HEK293 (cell line): ENCODE results near the gene AIRE.

Source experiments
- CTCF ChIA-PET: fragments of 350-600 bp; formaldehyde crosslinking; extraction: SDS; loops from one replicate; lab custom pipeline; 2021; ENCODE audit warnings: antibody characterized with exemption; lab: Yijun Ruan, JAX
- POLR2A ChIA-PET: fragments of 300-600 bp; formaldehyde crosslinking; extraction: SDS; loops from one replicate; lab custom pipeline; 2020; ENCODE audit warnings: antibody characterized with exemption, inconsistent platforms; lab: Yijun Ruan, JAX
- H3K27ac ChIP-seq: fragments of 200-500 bp; sonication (Bioruptor generic); 2 replicates; pipeline ENCODE4 v1.5.1; 2014; ENCODE audit warnings: low read depth, low read length, control low read depth, inconsistent platforms; ENCODE audit errors: extremely low read depth
- H3K36me3 ChIP-seq, 2 experiments: fragments of 200-500 bp in 1 of 2; sonication (Bioruptor generic) in 1 of 2; 1 replicate in 1 of 2; 2 replicates in 1 of 2; pipeline ENCODE4 v1.5.1; 2014 to 2017; ENCODE audit warnings: inconsistent platforms in 2 of 2, low read length in 2 of 2; ENCODE audit not compliant: control insufficient read depth in 2 of 2, insufficient read depth in 1 of 2
- H3K4me1 ChIP-seq: fragments of 200-500 bp; sonication (Bioruptor generic); 2 replicates; pipeline ENCODE4 v1.5.1; 2014; ENCODE audit warnings: mild to moderate bottlenecking, low read length, inconsistent platforms; ENCODE audit not compliant: control insufficient read depth, insufficient read depth
- H3K4me3 ChIP-seq: 2 replicates; pipeline ENCODE4 v1.5.1; 2011; ENCODE audit warnings: low read depth, mild to moderate bottlenecking, control low read depth, low read length, moderate library complexity
- H3K9me3 ChIP-seq: fragments of 200-500 bp; sonication (Bioruptor generic); 2 replicates; pipeline ENCODE4 v1.5.1; 2014; ENCODE audit warnings: low read depth, low read length, inconsistent platforms; ENCODE audit not compliant: control insufficient read depth, insufficient read depth
- BCL11A ChIP-seq: fragments of 450-650 bp; formaldehyde crosslinking; IDR thresholded peaks from 2 replicates; pipeline ENCODE4 v1.5.1; 2016; ENCODE audit warnings: low read depth, missing biosample characterization, missing genetic modification characterization
- BCL11B ChIP-seq: fragments of 450-650 bp; formaldehyde crosslinking; IDR thresholded peaks from 2 replicates; pipeline ENCODE4 v1.5.1; 2016; ENCODE audit warnings: low read depth, missing biosample characterization, missing genetic modification characterization
- EGR2 ChIP-seq: fragments of 450-650 bp; formaldehyde crosslinking; IDR thresholded peaks from 2 replicates; pipeline ENCODE4 v1.5.1; 2016; ENCODE audit warnings: low read depth, missing biosample characterization, missing genetic modification characterization
- GLIS1 ChIP-seq: fragments of 450-650 bp; formaldehyde crosslinking; IDR thresholded peaks from 2 replicates; pipeline ENCODE4 v1.5.1; 2016; ENCODE audit warnings: missing biosample characterization, missing genetic modification characterization
- KLF1 ChIP-seq: fragments of 450-650 bp; formaldehyde crosslinking; IDR thresholded peaks from 2 replicates; pipeline ENCODE4 v1.5.1; 2016; ENCODE audit warnings: missing biosample characterization, missing genetic modification characterization
- SP3 ChIP-seq: fragments of 450-650 bp; formaldehyde crosslinking; IDR thresholded peaks from 2 replicates; pipeline ENCODE4 v1.5.1; 2016; ENCODE audit warnings: missing biosample characterization, missing genetic modification characterization
- ZBTB17 ChIP-seq: fragments of 450-650 bp; formaldehyde crosslinking; IDR thresholded peaks from 2 replicates; pipeline ENCODE4 v1.5.1; 2016; ENCODE audit warnings: missing biosample characterization, missing genetic modification characterization
- ZBTB20 ChIP-seq: fragments of 450-650 bp; formaldehyde crosslinking; IDR thresholded peaks from 2 replicates; pipeline ENCODE4 v1.5.1; 2016; ENCODE audit warnings: missing biosample characterization, missing genetic modification characterization
- ZFHX2 ChIP-seq: fragments of 450-650 bp; formaldehyde crosslinking; conservative IDR thresholded peaks from 2 replicates; pipeline ENCODE4 v1.5.1; 2016; ENCODE audit warnings: missing biosample characterization, missing genetic modification characterization
- ZIC2 ChIP-seq: fragments of 450-650 bp; formaldehyde crosslinking; IDR thresholded peaks from 2 replicates; pipeline ENCODE4 v1.5.1; 2016; ENCODE audit warnings: missing biosample characterization, missing genetic modification characterization
- ZNF18 ChIP-seq: fragments of 450-650 bp; formaldehyde crosslinking; IDR thresholded peaks from 2 replicates; pipeline ENCODE4 v1.5.1; 2016; ENCODE audit warnings: missing biosample characterization, missing genetic modification characterization
- ZNF24 ChIP-seq: fragments of 450-650 bp; formaldehyde crosslinking; IDR thresholded peaks from 2 replicates; pipeline ENCODE4 v1.5.1; 2016; ENCODE audit warnings: missing biosample characterization, missing genetic modification characterization
- ZNF274 ChIP-seq, 2 experiments: fragments of 200-500 bp in 1 of 2; fragments of 450-650 bp in 1 of 2; sonication (Bioruptor generic) in 1 of 2; formaldehyde crosslinking in 1 of 2; IDR thresholded peaks; 2 replicates each; pipeline versions ENCODE4 v1.5.1 to v1.6.1; 2014 to 2016; ENCODE audit warnings: borderline replicate concordance in 1 of 2, inconsistent platforms in 1 of 2, low read length in 1 of 2, missing biosample characterization in 1 of 2, missing genetic modification characterization in 1 of 2
- ZNF37A ChIP-seq: fragments of 450-650 bp; IDR thresholded peaks from 2 replicates; pipeline ENCODE4 v1.5.1; 2018; ENCODE audit warnings: missing biosample characterization, missing genetic modification characterization
- ZNF426 ChIP-seq: fragments of 450-650 bp; formaldehyde crosslinking; IDR thresholded peaks from 2 replicates; pipeline ENCODE4 v1.5.1; 2017; ENCODE audit warnings: missing biosample characterization, missing genetic modification characterization, mild to moderate bottlenecking, inconsistent platforms, moderate library complexity
- ZNF610 ChIP-seq: fragments of 450-650 bp; formaldehyde crosslinking; IDR thresholded peaks from 2 replicates; pipeline ENCODE4 v1.5.1; 2016; ENCODE audit warnings: missing biosample characterization, missing genetic modification characterization, borderline replicate concordance
- ZNF76 ChIP-seq: fragments of 450-650 bp; formaldehyde crosslinking; IDR thresholded peaks from 2 replicates; pipeline ENCODE4; 2016; ENCODE audit warnings: low read depth, missing biosample characterization, missing genetic modification characterization, borderline replicate concordance
- TF ChIP-seq, protein P1 (sequence below): fragments of 450-650 bp; formaldehyde crosslinking; IDR thresholded peaks from 2 replicates; pipeline ENCODE4 v1.5.1; 2016; ENCODE audit warnings: missing biosample characterization, missing genetic modification characterization

Gene AIRE

GRCh38 chr21:44289381-44290010 lies 3.8 kb downstream of the AIRE start:
- CTCF ChIA-PET: no interaction called here
- POLR2A ChIA-PET: no interaction called here
- no peak for TF ChIP-seq ZNF24 (tag by site-specific recombination)
- TF ChIP-seq ZNF274 (IDR thresholded peaks at IDR 0.05; ENCODE audit: low read length): no peak
- no peak for TF ChIP-seq ZNF274 (tag by site-specific recombination; IDR thresholded peaks at IDR 0.05; ENCODE audit: borderline replicate concordance)
- no peak for TF ChIP-seq ZBTB17
- no peak for TF ChIP-seq ZNF37A (tag by site-specific recombination)
- no peak for TF ChIP-seq ZNF426 (tag by site-specific recombination)
- no peak for TF ChIP-seq BCL11B
- no peak for TF ChIP-seq ZNF76 (tag by site-specific recombination)
- TF ChIP-seq KLF1: peak; percentile 91
- TF ChIP-seq EGR2: peak; percentile 23; the same call in 1 of the 2 replicates
- TF ChIP-seq, protein P1, sequence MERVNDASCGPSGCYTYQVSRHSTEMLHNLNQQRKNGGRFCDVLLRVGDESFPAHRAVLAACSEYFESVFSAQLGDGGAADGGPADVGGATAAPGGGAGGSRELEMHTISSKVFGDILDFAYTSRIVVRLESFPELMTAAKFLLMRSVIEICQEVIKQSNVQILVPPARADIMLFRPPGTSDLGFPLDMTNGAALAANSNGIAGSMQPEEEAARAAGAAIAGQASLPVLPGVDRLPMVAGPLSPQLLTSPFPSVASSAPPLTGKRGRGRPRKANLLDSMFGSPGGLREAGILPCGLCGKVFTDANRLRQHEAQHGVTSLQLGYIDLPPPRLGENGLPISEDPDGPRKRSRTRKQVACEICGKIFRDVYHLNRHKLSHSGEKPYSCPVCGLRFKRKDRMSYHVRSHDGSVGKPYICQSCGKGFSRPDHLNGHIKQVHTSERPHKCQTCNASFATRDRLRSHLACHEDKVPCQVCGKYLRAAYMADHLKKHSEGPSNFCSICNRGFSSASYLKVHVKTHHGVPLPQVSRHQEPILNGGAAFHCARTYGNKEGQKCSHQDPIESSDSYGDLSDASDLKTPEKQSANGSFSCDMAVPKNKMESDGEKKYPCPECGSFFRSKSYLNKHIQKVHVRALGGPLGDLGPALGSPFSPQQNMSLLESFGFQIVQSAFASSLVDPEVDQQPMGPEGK (tag by site-specific recombination): peak; percentile 38; the same call in 1 of the 2 replicates
- TF ChIP-seq ZNF610 (tag by site-specific recombination): no peak
- Histone ChIP-seq H3K27ac (no peak overlapping the region), H3K4me3 (no peak overlapping the region), H3K9me3 (no peaks in the 10 kb centered on the region), H3K36me3 (no peaks in the 10 kb centered on the region), H3K4me1 (no peaks in the 10 kb centered on the region)

DNA sequence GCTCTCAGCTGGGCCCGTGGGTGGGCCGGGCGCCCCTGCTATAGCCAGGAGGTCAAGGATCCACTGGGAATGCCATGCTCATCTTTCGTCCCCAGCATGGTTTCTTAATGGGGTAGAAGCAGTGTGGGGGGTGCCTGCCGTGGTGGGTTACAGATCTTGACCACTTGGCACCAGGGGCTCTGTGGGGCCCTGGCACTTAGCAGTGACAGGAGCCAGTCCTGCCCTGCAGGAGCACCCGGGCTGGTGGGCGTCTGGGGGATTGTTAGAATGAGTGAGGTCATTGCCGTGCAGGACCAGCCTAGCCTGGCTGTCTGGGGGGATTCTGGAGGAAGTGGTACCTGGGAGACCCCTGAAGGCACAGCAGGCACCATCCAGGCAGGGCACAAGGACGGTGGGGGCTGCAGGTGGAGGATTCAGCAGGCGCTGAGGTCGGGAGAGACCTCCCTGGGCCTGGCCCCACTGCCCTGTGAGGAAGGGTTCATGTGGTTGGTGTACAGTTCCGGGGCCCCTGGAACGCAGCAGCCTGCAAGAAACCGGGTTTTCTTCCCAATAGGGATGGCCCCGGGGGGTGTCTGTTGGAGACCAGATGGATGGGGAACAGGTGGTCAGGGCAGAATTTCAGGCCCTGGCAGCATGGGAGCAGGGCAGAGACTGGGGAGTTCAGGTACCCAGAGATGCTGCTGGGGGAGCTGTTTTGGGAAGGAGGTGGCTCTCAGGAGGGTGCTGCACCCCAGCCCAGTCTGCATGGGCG lies 4.8 kb downstream of the AIRE start:
- H3K9me3 ChIP-seq: no peaks in the 10 kb centered on the region
- POLR2A ChIA-PET: no interaction called here
- CTCF ChIA-PET: no interaction called here
- H3K4me1 ChIP-seq: no peaks in the 10 kb centered on the region
- no peaks in the 10 kb centered on the region for H3K36me3 ChIP-seq
- H3K4me3 ChIP-seq: no peak overlapping the region
- no peak overlapping the region for H3K27ac ChIP-seq
- TF ChIP-seq, protein P1 (tag by site-specific recombination): peak; percentile 10; the same call in 1 of the 2 replicates
- TF ChIP-seq ZBTB20 (tag by site-specific recombination): 0 out of 2 replicates have a peak, but pooled peaks have one; percentile 37
- TF ChIP-seq SP3 (tag by site-specific recombination): no peak
- peak; percentile 58 for TF ChIP-seq ZFHX2 (tag by site-specific recombination)
- TF ChIP-seq GLIS1 (tag by site-specific recombination): peak; percentile 6; the same call in 1 of the 2 replicates
- TF ChIP-seq EGR2: peak; percentile 47; the same call in 1 of the 2 replicates
- no peak for TF ChIP-seq BCL11A (tag by site-specific recombination)
- TF ChIP-seq ZIC2 (tag by site-specific recombination): peak; percentile 32; the same call in 1 of the 2 replicates
- no peak for TF ChIP-seq ZNF18 (tag by site-specific recombination)
